ENCODE data around the gene ARID4A. TPM values are rescaled to one million over a fixed set of nuclear protein-coding genes. Genes with fewer than 3 reads are reported as not detected.
"Not testable (repeated sequence)": the region's sequence is repeated elsewhere in the genome, so short reads cannot be mapped to it uniquely, and the experiment has no call there.

The ARID4A gene
- total RNA-seq, 3 donors from 2014 or later: 26.3 to 34.6 (median 30.5) TPM

- Histone ChIP-seq H3K4me3 (no peak overlapping the region), H3K9me3 (no peaks in the 10 kb centered on the region), H3K36me3 (ENCODE audit: low read depth) (peaks cover under 1% of the 10 kb centered on the region), H3K4me1 (ENCODE audit: low read depth) (no peaks in the 10 kb centered on the region)
- ATAC-seq (no peak), DNase-seq (no peak)
- TF ChIP-seq CTCF (IDR thresholded peaks at IDR 0.05): no peak
- intact Hi-C loops (cut with DNase I, micrococcal nuclease): no loop called here
Measured at GRCh38 chr14:58315606-58316005, 17.3 kb downstream of the ARID4A start.

GRCh38 chr14:58327019-58327418 is 28.7 kb downstream of the ARID4A start:
- H3K4me1 ChIP-seq (ENCODE audit: low read depth): no peaks in the 10 kb centered on the region
- H3K36me3 ChIP-seq (ENCODE audit: low read depth): peaks cover 12% of the 10 kb centered on the region
- TF ChIP-seq CTCF (IDR thresholded peaks at IDR 0.05): no peak
- no peak for ATAC-seq
- no peak for DNase-seq
- no peak overlapping the region for H3K4me3 ChIP-seq
- H3K9me3 ChIP-seq: no peaks in the 10 kb centered on the region
- intact Hi-C loops (cut with DNase I, micrococcal nuclease): no loop called here

- Histone ChIP-seq H3K4me3 (no peak overlapping the region), H3K4me1 (ENCODE audit: low read depth) (no peaks in the 10 kb centered on the region), H3K36me3 (ENCODE audit: low read depth) (no peaks in the 10 kb centered on the region), H3K9me3 (no peaks in the 10 kb centered on the region)
- TF ChIP-seq CTCF (IDR thresholded peaks at IDR 0.05): no peak
- peak in 2 of 3 donors; percentile 59 to 95 for DNase-seq
- intact Hi-C loops (cut with DNase I, micrococcal nuclease): no loop called here
- ATAC-seq: peak; percentile 94
Measured at GRCh38 chr14:58331111-58331510, 32.8 kb downstream of the ARID4A start.

GRCh38 chr14:58332561-58332960 is 34.2 kb downstream of the ARID4A start:
- DNase-seq: no peak
- Histone ChIP-seq H3K4me3 (no peak overlapping the region), H3K4me1 (ENCODE audit: low read depth) (no peaks in the 10 kb centered on the region), H3K9me3 (no peaks in the 10 kb centered on the region), H3K36me3 (ENCODE audit: low read depth) (no peaks in the 10 kb centered on the region)
- intact Hi-C loops (cut with DNase I, micrococcal nuclease): no loop called here
- ATAC-seq: no peak
- no peak for TF ChIP-seq CTCF (IDR thresholded peaks at IDR 0.05)

GRCh38 chr14:58339666-58340065 is 41.3 kb downstream of the ARID4A start:
- ATAC-seq; H3K36me3 ChIP-seq (ENCODE audit: low read depth); intact Hi-C loops (cut with DNase I, micrococcal nuclease); H3K4me3 ChIP-seq; H3K9me3 ChIP-seq; DNase-seq; H3K4me1 ChIP-seq (ENCODE audit: low read depth): not testable (repeated sequence)

GRCh38 chr14:58341152-58341748 is 42.9 kb downstream of the ARID4A start:
- Histone ChIP-seq H3K9me3 (no peaks in the 10 kb centered on the region), H3K4me1 (ENCODE audit: low read depth) (no peaks in the 10 kb centered on the region), H3K36me3 (ENCODE audit: low read depth) (peaks cover 7% of the 10 kb centered on the region), H3K4me3 (no peak overlapping the region)
- intact Hi-C loops (cut with DNase I, micrococcal nuclease): no loop called here
- DNase-seq (no peak), ATAC-seq (no peak)
- TF ChIP-seq CTCF (IDR thresholded peaks at IDR 0.05): no peak

GRCh38 chr14:58343535-58343934 is 45.2 kb downstream of the ARID4A start:
- H3K4me3 ChIP-seq; H3K36me3 ChIP-seq (ENCODE audit: low read depth); H3K9me3 ChIP-seq; ATAC-seq; H3K4me1 ChIP-seq (ENCODE audit: low read depth); DNase-seq; intact Hi-C loops (cut with DNase I, micrococcal nuclease): not testable (repeated sequence)

Data from mucosa of descending colon (tissue), 3 donors.